ENCODE measurements around the gene TENT4A. TPM values are rescaled to one million over a fixed set of nuclear protein-coding genes. Genes with fewer than 3 reads are reported as not detected.

The TENT4A gene
- total and polyA plus RNA-seq, 12 donors, result 4.2 to 13.7 (median 11.3) TPM

GRCh38 chr5:6783787-6784186, 70.6 kb downstream of the TENT4A start:
- WGBS, 2 donors, result 78 to 84% methylated on average over 2 of the region's 2 CpGs

DNA sequence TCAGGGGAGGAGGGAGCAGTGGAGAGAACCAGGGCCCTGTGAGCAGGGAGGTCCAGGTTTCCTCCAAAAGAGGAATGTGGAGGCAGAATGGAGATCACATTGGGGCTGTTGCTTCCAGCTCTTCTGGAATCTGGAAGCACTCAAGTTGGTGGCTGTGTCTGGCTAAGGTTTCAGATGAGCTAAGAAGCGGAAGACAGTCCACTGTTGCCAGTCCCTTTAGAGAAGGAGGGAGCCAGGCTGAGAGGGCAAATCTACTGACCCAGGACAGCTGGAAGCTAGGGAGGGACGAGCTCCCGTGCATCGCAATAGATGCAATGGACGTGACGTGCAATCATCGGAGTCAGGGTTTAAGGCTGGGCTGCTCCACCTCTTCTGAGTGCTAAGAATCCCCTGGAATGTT, 71.2 kb downstream of the TENT4A start:
- ATAC-seq, result no peak
- 85 to 87% methylated on average over 7 of the region's 7 CpGs for WGBS, 2 donors
- TF ChIP-seq CTCF (IDR thresholded peaks at IDR 0.05), result no peak

More at GRCh38 chr5:6783787-6784186, 70.6 kb downstream of the TENT4A start:
- intact Hi-C loops (cut with DNase I), result no loop called here
- TF ChIP-seq CTCF (IDR thresholded peaks at IDR 0.05), result no peak
- peaks cover 0 to 5% (median 0%) of the 10 kb centered on the region in 7 donors for H3K27me3 ChIP-seq
- no peaks in the 10 kb centered on the region for H3K36me3 ChIP-seq
- DNase-seq (no peak), ATAC-seq (no peak)
- no peak overlapping the region for H3K27ac ChIP-seq
- no peaks in the 10 kb centered on the region for H3K9me3 ChIP-seq
- no peak overlapping the region for H3K4me3 ChIP-seq
- H3K4me1 ChIP-seq, result peaks cover 0 to 4% (median 0%) of the 10 kb centered on the region in 9 donors

GRCh38 chr5:6785161-6785860, 72.1 kb downstream of the TENT4A start:
- DNase-seq (no peak), ATAC-seq (no peak)
- TF ChIP-seq CTCF (IDR thresholded peaks at IDR 0.05), result no peak
- peaks cover 0 to 6% (median 0%) of the 10 kb centered on the region in 9 donors for H3K4me1 ChIP-seq
- no peak overlapping the region for H3K27ac ChIP-seq
- 83 to 90% methylated on average over 6 of the region's 6 CpGs for WGBS, 2 donors
- H3K36me3 ChIP-seq, result no peaks in the 10 kb centered on the region
- no peak overlapping the region for H3K4me3 ChIP-seq
- no peaks in the 10 kb centered on the region for H3K9me3 ChIP-seq
- H3K27me3 ChIP-seq, result peaks cover 0 to 9% (median 0%) of the 10 kb centered on the region in 7 donors
- intact Hi-C loops (cut with DNase I), result no loop called here

More for the DNA sequence above, 71.2 kb downstream of the TENT4A start:
- DNase-seq, result no peak
- intact Hi-C loops (cut with DNase I), result no loop called here
- Histone ChIP-seq H3K9me3 (no peaks in the 10 kb centered on the region), H3K36me3 (no peaks in the 10 kb centered on the region), H3K27ac (no peak overlapping the region), H3K4me1 (peaks cover 0 to 6% (median 0%) of the 10 kb centered on the region in 9 donors), H3K27me3 (peaks cover 0 to 7% (median 0%) of the 10 kb centered on the region in 7 donors), H3K4me3 (no peak overlapping the region)

GRCh38 chr5:6785861-6786180, 72.6 kb downstream of the TENT4A start:
- Histone ChIP-seq H3K4me1 (peaks cover 0 to 6% (median 0%) of the 10 kb centered on the region in 9 donors), H3K9me3 (no peaks in the 10 kb centered on the region), H3K36me3 (no peaks in the 10 kb centered on the region), H3K27me3 (peaks cover 0 to 13% (median 0%) of the 10 kb centered on the region in 7 donors), H3K4me3 (no peak overlapping the region), H3K27ac (no peak overlapping the region)
- no peak for TF ChIP-seq CTCF (IDR thresholded peaks at IDR 0.05)
- DNase-seq (no peak), ATAC-seq (no peak)
- intact Hi-C loops (cut with DNase I), result no loop called here
- WGBS, 2 donors, result 84 to 87% methylated on average over 2 of the region's 2 CpGs

Measured in heart right ventricle (tissue), 16 donors.